ENCODE data around the gene TBRG1. TPM values are rescaled to one million over a fixed set of nuclear protein-coding genes. Genes with fewer than 3 reads are reported as not detected.

The TBRG1 gene
- total and polyA plus RNA-seq, 9 donors: 15.0 to 41.4 (median 24.2) TPM

DNA sequence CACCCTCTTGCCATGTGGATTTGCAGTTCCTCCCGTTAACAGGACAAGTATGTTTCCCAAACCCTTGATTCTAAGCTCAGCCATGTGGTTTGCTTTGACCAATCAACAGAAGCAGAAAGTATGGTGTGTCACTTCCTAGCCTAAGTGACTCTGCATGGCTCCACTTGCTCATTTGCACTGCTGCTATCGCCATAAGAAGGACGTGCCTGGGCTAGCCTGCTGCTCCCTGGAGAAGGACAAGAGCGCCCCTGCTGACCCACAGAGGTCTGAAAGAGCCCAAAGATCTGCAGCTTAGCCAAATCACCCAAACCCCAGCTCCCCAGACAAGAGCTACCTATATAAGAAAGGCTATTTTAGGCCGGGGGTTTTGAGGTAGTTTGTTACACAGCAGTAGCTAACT, 18.0 kb downstream of the TBRG1 start:
- intact Hi-C loops (cut with DNase I): no loop called here
- TF ChIP-seq EP300 (IDR thresholded peaks at IDR 0.05) (no peak), POLR2A (IDR thresholded peaks at IDR 0.05) (no peak)
- TF ChIP-seq, protein P1, sequence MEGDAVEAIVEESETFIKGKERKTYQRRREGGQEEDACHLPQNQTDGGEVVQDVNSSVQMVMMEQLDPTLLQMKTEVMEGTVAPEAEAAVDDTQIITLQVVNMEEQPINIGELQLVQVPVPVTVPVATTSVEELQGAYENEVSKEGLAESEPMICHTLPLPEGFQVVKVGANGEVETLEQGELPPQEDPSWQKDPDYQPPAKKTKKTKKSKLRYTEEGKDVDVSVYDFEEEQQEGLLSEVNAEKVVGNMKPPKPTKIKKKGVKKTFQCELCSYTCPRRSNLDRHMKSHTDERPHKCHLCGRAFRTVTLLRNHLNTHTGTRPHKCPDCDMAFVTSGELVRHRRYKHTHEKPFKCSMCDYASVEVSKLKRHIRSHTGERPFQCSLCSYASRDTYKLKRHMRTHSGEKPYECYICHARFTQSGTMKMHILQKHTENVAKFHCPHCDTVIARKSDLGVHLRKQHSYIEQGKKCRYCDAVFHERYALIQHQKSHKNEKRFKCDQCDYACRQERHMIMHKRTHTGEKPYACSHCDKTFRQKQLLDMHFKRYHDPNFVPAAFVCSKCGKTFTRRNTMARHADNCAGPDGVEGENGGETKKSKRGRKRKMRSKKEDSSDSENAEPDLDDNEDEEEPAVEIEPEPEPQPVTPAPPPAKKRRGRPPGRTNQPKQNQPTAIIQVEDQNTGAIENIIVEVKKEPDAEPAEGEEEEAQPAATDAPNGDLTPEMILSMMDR (IDR thresholded peaks at IDR 0.05): no peak

DNA sequence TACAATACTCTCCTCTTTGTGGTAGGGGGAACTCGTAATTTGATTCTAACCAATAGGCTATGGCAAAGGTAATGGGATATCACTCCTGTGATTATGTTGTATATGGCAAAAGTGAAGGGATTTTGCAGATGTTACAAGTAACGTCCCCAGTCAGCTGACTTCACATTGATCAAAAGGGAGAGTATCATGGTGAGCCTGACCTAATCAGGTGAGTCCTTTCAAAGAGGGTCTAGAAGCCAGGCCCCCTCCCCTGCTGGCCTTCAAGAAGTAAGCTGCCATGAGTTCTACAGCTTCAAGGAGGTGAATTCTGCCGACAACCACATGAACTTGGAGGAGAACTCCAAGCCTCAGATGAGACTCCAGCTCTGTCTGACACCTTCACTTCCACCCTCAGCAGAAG, 20.0 kb downstream of the TBRG1 start:
- 82 to 92% (median 90%) methylated on average over 3 of the region's 3 CpGs for WGBS, 3 donors
- H3K9me3 ChIP-seq: no peaks in the 10 kb centered on the region
- no peaks in the 10 kb centered on the region for H3K4me1 ChIP-seq (ENCODE audit: insufficient read depth)
- intact Hi-C loops (cut with DNase I): no loop called here
- no peaks in the 10 kb centered on the region for H3K36me3 ChIP-seq
- no peak for TF ChIP-seq POLR2A (IDR thresholded peaks at IDR 0.05)
- no peak for TF ChIP-seq EP300 (IDR thresholded peaks at IDR 0.05)
- TF ChIP-seq, protein P1 (IDR thresholded peaks at IDR 0.05): no peak
- no peaks in the 10 kb centered on the region for H3K27me3 ChIP-seq
- DNase-seq: no peak
- no peak overlapping the region for H3K27ac ChIP-seq
- H3K4me3 ChIP-seq: no peak overlapping the region

More for the DNA sequence above, 18.0 kb downstream of the TBRG1 start:
- no peak for DNase-seq
- Histone ChIP-seq H3K4me1 (ENCODE audit: insufficient read depth) (no peaks in the 10 kb centered on the region), H3K4me3 (no peak overlapping the region), H3K36me3 (no peaks in the 10 kb centered on the region), H3K27ac (no peak overlapping the region), H3K27me3 (no peaks in the 10 kb centered on the region), H3K9me3 (no peaks in the 10 kb centered on the region)
- 80 to 82% (median 81%) methylated on average over 5 of the region's 5 CpGs for WGBS, 3 donors

DNA sequence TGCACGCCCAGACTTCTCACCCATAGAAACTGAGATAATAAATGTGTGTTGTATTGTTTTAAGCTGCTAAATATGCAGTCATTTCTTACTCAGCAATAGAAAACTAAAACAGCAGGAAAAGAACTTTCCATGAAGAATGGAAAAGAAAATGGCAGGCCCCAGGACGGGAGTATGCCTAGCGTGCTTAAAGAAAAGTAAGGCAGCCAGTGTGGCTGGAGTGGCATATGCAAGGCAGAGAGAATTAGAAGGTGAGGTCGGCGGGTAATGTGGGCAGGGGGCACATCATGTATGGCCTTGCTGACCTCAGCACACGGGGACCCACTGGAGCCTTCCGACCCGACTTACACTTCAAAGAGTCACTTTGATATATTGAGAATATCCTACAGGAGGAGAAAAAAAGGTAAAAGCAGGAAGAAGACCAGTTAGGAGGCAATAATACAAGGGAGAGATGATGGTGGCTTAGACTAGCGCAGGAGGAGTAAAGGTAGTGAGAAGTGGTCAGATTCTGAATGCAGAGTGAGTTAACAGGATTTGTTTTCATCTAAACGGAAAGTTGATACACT, 20.5 kb downstream of the TBRG1 start:
- H3K4me3 ChIP-seq: no peak overlapping the region
- 70 to 80% (median 72%) methylated on average over 10 of the region's 10 CpGs for whole genome bisulfite sequencing, 3 donors
- no peaks in the 10 kb centered on the region for H3K9me3 ChIP-seq
- no peak overlapping the region for H3K27ac ChIP-seq
- no peaks in the 10 kb centered on the region for H3K4me1 ChIP-seq (ENCODE audit: insufficient read depth)
- intact Hi-C loops (cut with DNase I): no loop called here
- H3K27me3 ChIP-seq: no peaks in the 10 kb centered on the region
- TF ChIP-seq EP300 (IDR thresholded peaks at IDR 0.05) (no peak), POLR2A (IDR thresholded peaks at IDR 0.05) (no peak)
- H3K36me3 ChIP-seq: no peaks in the 10 kb centered on the region
- no peak for DNase-seq

DNA sequence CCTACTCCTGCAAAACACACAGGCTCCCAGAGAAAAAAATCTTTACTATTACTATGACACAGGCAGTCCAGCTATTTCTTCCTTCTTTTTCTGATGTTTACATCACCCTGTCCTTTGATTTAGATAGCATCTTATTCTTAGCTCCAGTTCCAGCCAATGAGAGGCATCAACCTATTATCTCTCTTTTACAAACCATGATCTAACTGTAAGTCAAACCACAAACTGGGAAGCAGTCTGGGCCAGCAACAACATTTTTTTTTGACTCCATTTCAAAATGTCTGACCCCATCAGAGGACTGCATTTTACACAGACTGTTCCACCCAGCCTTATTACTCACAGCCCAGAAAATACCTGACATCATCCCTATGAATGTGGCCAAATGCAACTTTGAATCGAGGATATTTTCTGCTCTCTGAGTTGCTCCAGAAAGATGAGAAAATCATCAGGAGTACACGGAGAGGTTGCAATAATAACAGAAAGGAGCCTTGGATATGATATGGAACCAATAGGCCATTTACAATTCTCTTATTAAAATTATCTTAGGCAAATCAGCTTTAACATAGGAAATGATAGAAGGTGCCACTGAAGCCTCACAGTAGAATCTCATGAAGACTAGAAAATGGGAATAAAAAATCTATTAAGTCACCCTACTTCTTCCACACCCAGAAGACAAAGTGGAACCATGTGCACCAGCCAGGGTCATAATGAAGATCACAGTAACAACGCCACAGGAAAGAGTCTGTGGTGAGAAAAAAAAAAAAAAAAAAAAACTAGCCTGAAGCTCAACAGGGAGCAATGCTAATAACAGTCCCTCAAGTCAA, 21.2 kb downstream of the TBRG1 start:
- Histone ChIP-seq H3K4me3 (no peak overlapping the region), H3K27ac (no peak overlapping the region), H3K4me1 (ENCODE audit: insufficient read depth) (no peaks in the 10 kb centered on the region), H3K36me3 (no peaks in the 10 kb centered on the region), H3K9me3 (no peaks in the 10 kb centered on the region), H3K27me3 (no peaks in the 10 kb centered on the region)
- no peak for DNase-seq
- TF ChIP-seq EP300 (IDR thresholded peaks at IDR 0.05): no peak
- TF ChIP-seq POLR2A (IDR thresholded peaks at IDR 0.05): no peak
- intact Hi-C loops (cut with DNase I): no loop called here
- 28 to 35% (median 32%) methylated on average over 3 of the region's 3 CpGs for WGBS, 3 donors

DNA sequence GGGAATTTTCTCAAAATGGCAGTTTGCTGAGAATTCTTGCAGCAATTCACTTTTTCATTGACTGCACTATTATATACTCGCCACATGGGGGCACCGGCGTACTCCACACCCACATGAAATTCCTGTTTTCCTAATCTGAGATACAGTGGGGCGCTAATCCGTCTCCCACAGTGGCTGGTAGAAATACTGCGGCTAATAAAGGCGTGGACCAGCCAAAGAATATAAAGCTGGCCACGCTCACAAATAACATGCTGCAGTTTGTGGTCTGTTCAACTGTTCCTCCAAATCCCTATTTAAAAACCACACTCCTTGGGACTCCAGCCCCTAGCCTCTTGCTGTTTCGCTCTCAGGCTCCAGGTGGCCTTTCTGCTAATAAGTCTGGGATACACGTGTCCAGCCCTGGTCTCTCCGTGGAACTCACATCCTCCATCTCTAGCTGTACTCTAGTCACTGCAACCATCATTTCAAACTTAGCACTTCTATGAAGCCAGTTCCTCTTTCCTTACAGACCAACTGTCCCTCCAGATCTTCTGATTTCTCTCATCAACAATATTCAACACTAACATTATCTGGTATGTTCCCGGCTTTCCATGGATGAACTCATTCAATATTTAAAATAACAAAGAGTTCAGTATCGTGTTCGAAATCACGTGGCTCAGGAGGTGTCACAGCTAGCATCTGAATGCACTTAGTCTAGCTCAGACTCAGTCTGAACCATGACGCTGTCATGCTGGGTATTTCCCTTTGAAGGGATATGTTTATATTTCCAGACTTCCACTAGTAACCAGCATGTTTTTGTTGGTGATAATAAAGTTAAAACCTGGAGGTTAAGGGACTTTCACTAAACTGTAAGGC, 22.0 kb downstream of the TBRG1 start:
- intact Hi-C loops (cut with DNase I): no loop called here
- 15 to 24% (median 21%) methylated on average over 16 of the region's 16 CpGs for WGBS, 3 donors
- peak; percentile 19 to 67 (median 54) for DNase-seq

More for the DNA sequence above, 22.0 kb downstream of the TBRG1 start:
- Histone ChIP-seq H3K36me3 (no peaks in the 10 kb centered on the region), H3K27me3 (no peaks in the 10 kb centered on the region), H3K9me3 (no peaks in the 10 kb centered on the region), H3K27ac (no peak overlapping the region), H3K4me1 (ENCODE audit: insufficient read depth) (no peaks in the 10 kb centered on the region), H3K4me3 (no peak overlapping the region)
- TF ChIP-seq POLR2A (IDR thresholded peaks at IDR 0.05) (no peak), EP300 (IDR thresholded peaks at IDR 0.05) (no peak)
- TF ChIP-seq, protein P1 (IDR thresholded peaks at IDR 0.05): peak; percentile 41 to 68 (median 55)

Measured in ovary (tissue), 9 donors.